SKM-1 (cell line): ENCODE measurements around the gene TSC1.

Experiments
- DNase-seq: peaks from one replicate; lab custom pipeline; 2025; ENCODE audit not compliant: unreplicated experiment; lab: John Stamatoyannopoulos, UW

TSC1 gene

DNA sequence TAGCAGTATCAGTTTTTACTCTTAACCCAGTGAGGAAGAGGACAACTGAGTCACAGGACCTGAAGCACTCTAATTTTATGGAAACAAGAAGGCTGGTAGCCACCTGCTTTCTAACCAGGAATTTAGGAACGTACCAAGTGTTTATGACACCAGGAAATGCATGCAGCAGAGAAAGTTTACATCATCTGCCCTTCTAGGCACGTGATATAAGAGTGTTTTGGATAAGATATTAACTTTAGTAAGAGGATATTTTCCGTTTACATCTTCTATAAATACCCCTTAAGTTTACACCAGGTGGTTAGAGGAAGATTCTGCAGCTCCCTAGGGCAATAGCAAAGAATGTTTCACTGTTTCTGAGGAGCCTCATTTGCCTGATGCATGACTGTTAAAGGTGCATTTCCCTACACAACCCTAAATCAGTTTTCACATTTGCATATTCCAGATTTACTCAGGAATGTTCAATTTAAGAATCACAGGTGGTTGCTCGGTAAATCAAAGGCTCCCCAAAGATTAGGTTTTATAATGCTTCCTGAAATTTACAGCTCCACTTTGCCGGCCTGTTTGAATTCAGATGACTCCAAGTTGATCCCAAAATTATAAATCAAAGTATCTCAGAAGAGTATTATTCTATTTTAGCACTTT lies 1.8 kb downstream of the TSC1 start:
- no peak for DNase-seq

DNA sequence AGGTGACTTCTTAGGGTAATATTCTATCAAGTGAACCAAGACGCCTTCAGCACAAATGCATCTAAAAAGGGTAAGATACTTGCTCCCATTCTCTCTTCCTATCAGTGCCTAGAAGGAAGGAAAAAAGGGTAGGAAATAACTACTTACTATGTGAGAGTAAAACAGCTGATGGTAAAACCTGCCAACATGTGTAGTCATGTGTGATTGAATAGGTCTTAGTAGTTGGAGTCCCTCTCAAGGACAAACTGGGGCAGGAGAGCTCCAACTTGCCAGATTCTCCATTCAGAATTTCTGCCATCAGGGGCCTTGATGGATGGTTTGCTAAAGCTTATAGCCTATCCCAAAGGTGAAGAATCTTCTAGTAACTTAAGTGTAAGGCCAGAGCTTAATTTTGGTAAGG lies 5.2 kb downstream of the TSC1 start:
- no peak for DNase-seq

DNA sequence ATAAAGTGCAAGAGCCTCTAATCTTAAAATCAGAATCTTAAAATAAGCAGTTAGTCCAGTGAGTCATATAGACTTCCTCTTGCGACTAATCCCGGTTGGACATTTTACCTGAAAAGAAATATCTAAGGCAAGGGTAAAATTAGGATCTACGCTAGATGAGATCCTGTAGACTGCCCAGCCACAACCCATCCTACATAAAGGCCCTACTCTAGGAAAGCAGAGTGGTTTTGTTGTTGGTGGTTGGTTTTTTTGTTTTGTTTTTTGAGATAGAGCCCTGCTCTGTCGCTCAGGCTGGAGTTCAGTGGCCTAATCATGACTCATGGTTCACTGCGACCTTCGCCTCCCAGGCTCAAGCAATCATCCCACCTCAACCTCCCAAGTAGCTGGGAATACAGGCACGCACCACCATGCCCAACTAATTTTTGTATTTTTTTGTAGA lies 6.9 kb downstream of the TSC1 start:
- DNase-seq = no peak

DNA sequence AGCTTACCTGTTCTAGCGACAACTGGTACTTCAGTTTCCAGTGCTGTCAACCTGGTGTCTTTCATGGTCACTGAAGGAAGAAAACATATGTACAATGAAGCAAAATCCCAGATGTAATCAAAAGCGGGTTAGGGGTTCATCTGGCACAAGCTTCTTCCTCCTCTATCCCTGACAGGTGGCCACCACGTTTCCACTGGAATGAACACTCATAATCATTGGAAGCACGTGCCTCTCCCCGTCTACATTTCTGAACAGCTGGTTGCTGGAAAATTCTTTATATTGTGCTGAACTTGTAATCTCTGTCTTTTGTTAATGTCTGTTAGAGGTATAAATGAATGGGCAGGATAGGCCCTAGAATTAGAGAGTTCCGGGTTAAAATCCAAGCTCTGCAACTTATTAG lies 9.4 kb downstream of the TSC1 start:
- DNase-seq = no peak

DNA sequence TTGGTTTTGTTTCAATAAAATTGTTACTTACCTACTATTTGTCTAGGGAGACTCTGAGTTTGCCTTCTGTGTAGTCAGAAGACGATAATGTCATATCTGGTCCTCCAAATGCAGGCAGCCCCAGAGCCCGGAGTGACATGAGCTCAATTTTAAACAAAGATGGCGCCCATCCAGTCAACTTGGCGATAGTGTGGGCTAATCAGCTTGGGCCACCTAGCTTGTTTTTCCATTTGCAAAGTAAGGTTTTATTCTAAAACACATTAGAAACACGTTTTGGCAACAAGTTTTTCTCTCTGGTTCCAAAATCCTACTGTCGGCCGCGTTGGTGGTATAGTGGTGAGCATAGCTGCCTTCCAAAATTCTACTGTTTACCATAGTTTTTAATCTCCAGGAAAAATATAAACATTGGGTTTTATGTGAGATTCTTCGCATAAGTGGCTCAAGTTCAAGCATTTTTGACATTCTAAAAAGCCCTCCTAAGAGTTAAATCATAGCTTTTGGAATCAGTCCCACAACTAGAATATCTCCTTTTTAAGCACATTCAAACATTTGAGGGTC lies 13.2 kb downstream of the TSC1 start:
- no peak for DNase-seq

DNA sequence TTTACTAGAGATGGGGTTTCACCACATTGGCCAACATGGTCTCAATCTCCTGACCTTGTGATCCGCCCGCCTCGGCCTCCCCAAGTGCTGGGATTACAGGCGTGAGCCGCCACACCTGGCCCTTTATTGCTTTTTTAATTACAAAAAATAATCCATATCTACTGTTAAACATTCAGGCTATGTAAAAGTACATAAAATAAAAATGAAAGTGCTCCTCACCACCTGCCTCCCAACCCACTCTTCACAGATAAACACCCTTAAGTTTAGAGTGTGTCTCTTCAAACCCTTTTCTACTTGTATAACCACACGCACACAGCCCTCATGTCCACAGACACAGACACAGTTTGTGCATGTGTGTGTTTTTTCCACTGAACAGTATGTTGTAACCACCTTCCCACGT lies 16.7 kb downstream of the TSC1 start:
- DNase-seq = no peak

DNA sequence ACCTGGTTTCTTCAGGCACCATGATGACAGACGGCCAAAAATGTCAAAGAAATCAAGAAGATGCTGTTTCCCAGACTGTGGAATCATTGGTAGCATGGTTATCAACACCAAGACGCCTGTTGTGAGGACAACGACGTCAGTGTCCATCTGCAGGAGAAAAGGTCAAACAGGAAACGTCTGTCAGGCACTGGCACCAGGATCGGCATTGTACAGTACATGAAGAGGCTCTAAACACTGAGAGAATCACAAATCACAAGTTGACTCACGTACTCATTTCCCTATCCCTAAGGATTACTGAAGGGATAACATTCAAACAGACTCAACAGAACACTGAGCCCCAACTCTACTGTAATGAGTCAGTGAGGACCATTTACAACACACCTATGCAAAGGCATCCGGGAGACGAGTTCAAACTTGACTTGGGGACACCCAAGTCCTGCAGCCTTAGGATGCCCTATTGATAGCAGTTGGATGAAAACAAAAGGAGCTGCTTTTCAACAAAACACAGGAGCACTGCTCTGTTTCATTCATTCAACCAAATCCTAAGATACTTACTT lies 21.0 kb downstream of the TSC1 start:
- no peak for DNase-seq

DNA sequence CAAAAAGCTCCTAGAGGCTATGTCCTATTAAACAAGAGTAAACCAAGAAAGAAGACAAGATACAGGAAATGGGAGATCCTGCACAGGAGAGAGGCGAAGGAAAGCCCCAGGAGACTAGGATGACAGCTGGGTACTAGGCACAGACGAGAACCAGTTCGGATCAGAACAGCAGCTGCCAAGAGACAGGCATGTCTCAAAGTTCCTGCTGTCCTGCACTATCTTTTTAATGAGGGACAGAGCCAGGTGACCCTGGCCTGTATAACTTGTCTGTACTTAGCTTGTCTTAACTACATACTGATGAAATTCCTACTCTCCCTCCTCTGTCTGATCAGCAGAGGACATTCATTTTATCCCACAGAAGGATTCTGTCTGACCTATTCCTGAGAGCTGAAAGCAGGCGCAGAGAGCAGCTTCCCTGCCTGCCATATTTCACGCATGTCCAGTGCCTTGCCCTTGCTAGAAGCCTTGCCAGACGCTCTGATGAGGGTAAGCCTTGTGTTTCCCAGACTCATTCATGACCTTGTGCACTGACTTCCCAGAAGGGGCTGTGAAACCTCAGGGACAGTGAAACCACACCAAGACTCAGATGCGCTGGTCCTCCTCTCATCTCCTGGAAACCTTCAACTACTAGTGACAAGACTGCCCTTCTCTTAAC lies 24.7 kb downstream of the TSC1 start:
- DNase-seq = no peak

DNA sequence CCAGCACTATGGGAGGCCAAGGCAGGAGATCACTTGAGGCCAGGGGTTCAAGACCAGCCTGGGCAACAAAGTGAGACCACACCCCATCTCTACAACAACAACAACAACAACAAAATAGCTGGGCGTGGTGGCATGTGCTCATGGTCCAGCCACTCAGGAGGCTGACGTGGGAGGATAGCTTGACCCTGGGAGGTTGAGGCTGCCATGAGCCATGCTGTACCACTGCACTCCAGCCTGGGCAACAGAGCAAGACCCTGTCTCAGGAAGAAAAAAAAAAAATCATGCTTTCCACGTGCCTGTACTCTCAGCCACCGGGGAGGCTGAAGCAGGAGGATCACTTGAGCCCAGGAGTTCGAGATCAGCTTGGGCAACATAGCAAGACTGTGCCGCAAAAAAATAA lies 29.5 kb downstream of the TSC1 start:
- DNase-seq = no peak

DNA sequence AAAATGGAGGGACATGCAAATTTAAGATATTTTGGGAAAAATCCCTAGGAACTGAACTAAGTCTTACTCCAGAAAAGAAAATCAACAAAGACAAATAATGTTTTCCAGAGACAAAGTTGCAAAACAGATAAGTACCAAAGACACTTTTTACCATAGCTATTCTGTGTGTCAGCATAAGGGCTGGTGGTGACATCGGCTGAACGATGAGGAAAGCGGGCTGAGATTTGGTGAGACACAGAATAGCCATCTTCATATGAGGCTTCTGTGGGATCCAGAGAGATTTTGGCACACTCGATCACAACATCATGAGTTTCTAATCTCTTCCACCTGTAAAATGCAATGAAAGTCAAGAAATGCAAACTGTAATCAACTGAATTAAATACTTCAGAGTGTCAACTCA lies 32.3 kb downstream of the TSC1 start:
- DNase-seq = no peak

DNA sequence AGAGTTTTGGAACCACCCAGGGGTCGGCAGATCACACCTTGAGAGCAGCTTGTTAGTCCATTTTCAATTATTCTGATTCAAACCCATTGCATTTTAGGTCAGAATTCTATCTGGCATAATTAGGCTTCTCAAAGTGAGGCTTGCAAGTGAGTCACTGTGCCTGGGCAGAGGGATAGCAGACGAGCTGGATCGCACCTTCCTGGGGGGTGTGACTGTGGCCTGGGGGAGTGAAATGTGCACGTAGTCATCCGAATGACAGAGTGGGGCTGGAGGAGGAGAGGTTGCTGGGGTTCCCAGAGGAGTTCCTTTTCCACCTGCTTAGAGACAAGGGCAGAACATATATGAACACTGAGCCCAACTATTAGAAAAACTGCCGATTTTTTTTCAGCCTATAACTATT lies 34.0 kb downstream of the TSC1 start:
- no peak for DNase-seq

DNA sequence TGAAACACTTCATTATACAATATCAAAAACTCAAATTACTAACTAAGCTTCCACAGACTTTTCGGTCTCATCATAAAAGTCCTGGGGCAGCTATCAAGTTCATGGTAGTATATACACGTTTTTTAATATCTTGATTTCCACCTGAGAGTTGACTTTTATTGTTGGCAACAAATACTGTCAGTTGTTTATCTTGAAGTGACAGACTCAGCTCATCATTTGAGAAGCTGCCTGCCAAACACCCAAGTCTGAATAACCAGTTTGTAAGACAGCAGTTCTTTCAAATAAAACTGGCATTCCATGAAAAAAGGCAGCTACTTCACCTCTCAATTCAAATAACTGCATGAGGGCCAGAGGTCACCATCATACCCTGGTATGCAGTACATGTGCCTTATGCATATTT lies 35.1 kb downstream of the TSC1 start:
- DNase-seq = no peak

DNA sequence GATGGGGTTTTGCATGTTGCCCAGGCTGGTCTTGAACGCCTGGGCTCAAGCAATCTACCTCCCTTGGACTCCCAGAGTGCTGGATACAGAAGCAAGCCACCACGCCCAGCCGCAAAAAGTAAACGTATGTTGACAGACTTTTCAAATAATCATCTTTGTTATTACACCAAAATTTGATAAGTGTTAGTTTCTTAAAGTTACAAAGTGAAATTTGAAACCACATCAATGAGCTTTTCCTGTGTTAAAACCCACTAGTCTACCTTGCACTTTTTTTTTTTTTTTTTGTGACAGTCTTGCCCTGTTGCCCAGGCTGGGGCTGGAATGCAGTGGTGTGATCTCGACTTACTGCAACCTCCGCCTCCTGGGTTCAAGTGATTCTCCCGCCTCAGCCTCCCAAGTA lies 35.8 kb downstream of the TSC1 start:
- DNase-seq = no peak

DNA sequence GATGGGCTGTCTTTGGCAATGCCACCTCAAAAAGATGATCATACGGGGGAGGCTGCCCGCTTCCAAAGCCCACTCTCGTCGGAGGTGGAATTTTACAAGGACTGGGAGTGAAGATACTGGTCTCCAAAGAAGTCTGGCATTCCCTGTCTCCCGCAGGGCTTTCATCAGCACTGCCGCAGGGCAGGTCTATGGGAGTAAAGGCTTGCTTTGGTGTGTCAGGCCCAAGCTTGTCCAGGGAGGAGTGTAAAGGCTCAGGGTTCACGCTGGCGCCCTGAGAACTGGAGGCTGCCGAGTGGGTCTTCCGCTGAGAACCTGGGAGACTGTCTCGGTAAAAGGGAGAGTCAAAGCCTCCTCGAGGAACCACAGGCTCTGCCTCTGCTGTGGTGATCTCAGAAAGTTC lies 38.7 kb downstream of the TSC1 start:
- no peak for DNase-seq

DNA sequence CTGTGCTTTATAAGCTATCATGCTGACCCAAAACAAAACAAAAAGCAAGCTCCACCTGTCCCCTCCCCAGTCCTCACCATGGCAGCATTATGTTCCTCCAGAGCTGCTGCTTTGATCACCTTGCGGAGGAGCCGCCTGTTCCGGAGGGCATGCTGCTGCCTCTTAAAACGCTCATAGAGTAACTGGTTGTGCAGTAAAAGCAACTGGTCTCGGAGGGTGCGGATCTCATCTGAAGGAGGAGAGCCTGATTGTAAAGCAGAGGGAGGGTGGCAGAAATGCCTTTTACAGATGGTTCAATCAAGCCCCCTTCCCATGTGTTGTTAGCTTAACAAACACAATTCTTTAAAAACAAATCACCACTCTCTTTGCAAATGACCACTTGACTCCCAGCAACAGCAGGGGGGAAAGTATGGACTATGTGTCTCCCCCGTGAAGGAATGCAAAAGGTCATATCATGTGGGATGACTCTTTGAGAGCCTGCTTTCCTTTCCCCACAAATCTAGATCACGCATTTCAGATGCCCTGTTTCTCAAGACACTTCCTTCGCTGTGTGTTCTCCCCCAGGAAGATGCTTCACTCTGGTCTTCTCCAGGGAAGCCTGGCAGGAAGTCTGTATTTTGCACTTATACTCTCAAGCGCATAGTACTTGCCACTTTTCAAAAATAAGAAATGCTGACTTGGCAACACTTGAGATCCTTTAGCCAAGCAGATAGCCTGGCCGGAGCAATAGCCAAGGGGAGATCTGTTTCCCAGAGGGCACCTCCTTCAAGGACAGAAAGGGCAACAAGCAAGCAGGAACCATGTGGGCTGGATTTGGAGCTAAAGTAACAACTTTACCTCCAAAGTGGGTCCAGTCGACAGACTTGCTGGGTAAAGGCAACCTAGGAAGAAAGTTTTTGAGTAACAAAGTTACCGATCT lies 40.6 kb downstream of the TSC1 start:
- DNase-seq = no peak

DNA sequence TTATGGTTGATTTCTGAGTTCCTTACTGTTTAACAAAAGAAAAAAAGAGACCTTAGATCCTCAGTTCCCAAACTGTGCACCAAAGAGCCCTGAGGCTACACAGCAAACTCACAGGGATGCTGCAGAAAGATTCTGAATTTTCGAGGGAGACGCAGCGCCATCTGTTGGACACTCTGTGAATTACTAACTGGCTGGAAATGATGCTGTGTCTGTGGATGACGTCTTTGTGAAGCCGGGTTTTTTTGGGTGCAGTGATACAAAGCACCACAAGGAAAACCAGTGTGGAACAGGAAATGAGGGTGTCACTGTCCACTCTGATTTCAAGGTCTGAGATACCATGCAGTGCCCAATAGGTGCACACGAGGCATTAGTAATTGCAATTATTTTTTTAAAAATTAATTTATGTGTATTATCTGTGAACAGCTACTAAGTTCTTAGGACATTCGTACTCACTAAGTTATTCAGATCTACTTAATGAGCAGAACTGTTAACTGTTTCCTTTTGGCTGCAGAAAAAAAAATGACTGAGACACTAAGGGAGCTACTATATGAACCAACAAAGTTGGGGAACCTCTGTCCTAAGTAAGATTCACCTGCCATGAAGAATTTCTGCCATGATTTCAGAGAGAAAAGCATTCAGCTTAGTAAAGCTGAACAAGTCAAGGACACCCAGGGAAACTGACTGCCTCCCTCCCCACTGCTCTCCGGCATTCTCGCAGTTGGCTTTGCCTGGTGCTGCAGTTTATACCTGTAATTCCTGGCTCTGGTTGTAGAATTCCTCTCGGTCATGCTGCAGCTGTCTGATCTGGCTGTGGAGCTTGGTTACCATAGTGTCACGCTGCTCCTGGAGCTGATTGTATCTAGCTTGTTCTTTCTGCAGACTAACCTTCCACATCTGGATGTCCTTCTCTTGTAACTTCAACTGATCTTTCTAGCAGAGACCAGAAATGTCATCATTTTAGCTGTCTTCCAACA lies 42.3 kb downstream of the TSC1 start:
- peak; percentile 37 for DNase-seq

DNA sequence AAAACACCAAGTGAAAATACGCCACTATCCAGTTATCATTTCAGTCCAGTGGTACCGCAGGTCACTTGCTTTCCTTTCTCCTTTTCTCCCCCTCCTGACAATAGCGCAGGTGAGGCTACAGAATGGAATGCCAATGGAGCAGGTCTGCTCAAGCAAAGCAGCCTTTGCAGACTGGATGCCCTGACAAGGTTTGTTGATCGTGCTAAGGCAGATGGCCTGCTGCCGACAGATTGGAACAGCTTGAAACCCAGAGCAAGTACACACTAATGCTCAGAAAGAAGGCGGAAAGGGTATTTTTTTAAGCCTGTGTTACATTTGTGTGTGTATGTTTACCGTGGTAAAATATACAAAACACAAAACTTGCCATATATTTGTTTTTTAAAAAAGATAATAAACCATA lies 46.4 kb downstream of the TSC1 start:
- DNase-seq = no peak

DNA sequence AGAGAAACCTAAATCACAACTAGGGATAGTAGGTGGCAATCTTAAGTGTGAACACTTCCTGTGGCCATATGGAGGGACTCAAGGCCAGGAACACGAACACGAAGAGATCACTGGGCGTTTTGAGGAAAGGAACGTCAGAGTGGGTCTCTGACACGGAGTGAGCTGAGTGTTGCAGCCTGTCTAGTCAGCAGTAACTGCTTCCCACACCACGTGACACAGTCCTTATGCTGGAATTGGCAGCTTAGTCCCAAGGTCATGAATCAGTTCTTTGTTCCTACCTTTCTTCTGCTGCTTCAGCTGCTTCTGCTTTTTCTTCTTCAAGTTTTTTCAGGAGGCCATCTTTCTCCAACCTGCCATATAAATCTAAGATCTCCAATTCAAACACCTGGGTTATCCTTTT lies 47.5 kb downstream of the TSC1 start:
- DNase-seq = no peak

DNA sequence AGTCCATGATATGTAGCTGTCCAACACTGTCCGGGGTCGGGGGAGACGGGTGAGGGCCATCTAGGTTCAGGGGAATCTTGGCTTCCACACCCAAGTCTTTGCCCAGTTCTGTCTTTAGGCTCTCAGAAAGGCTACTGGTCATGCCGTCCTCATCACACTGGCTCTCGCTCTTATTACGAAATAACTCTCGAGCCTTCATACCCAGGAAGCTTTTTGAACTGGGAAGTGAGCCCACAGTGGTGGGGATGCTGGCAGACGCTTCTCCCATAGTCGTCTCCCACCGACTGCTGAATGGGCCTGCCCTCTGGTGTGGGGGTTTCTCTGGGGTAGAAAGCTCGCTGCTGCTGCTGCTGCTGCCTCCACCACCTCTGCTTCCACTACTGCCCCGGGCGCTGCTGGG lies 48.2 kb downstream of the TSC1 start:
- DNase-seq = no peak
